Left lung (tissue), 10 donors: ENCODE measurements around the gene ATP1A3. TPM values are rescaled to one million over a fixed set of nuclear protein-coding genes. Genes with fewer than 3 reads are reported as not detected.

ENCODE experiments used
- ATAC-seq: fragments of 200-7000 bp; cut with Tn5 transposase; one replicate; pipeline ENCODE4 v1.9.1; 2020; ENCODE audit warnings: moderate library complexity
- DNase-seq, 4 donors: peaks; one replicate each; pipeline ENCODE4 v3.0.0-alpha.2; 2013 to 2020
- H3K27ac ChIP-seq, 2 donors: fragments of 200-600 bp; sonication (generic) in 1 of 2; one replicate each; pipeline versions ENCODE4 v1.5.0 to v1.8.0; 2020 to 2021
- H3K27me3 ChIP-seq, 2 donors: fragments of 200-600 bp; sonication (generic) in 1 of 2; one replicate each; pipeline versions ENCODE4 v1.5.0 to v1.8.0; 2020 to 2021
- H3K36me3 ChIP-seq, 2 donors: fragments of 200-600 bp; sonication (generic) in 1 of 2; one replicate each; pipeline versions ENCODE4 v1.5.0 to v1.8.0; 2020 to 2021
- H3K4me1 ChIP-seq, 2 donors: fragments of 200-600 bp; one replicate each; pipeline ENCODE4 v1.8.0; 2021
- H3K4me3 ChIP-seq, 2 donors: fragments of 200-600 bp; sonication (generic) in 1 of 2; one replicate each; pipeline versions ENCODE4 v1.5.0 to v1.8.0; 2020 to 2021; ENCODE audit warnings: mild to moderate bottlenecking in 1 of 2
- H3K9me3 ChIP-seq, 2 donors: fragments of 200-600 bp; sonication (generic) in 1 of 2; one replicate each; pipeline versions ENCODE4 v1.5.0 to v1.8.0; 2020 to 2021
- CTCF ChIP-seq, 2 donors: fragments of 200-600 bp; sonication (generic) in 1 of 2; IDR thresholded peaks; one replicate each; pipeline versions ENCODE4 v1.5.0 to v1.8.0; 2021; ENCODE audit warnings: antibody characterized with exemption in 2 of 2
- intact Hi-C, 2 donors: fragments of 100-400 bp; cut with DNase I; formaldehyde crosslinking; loops; one replicate each; pipeline versions ENCODE4 v1.11.2 to v1.14.2; 2022
- polyA plus RNA-seq, 6 donors: library from polyadenylated mRNA; unstranded; fragments of 120-200 nt; gene quantifications; one replicate each; pipeline ENCODE4 v1.2.1, GENCODE V29; 2013; ENCODE audit not compliant: insufficient read length in 6 of 6
- total RNA-seq, 2 donors: library from RNA; stranded (reverse); fragmentation: NEBNext Ultra II Directional; extraction: Animal tissue kit (Norgen Biotek cat#: 25700); gene quantifications; one replicate each; pipeline ENCODE4 v1.2.1, GENCODE V29; 2021
- donor health status: DM: no; HTN: yes; CAD: no.
- donor health status: DM: no; HTN: no; CAD: no.

The ATP1A3 gene
- total and polyA plus RNA-seq, 8 donors = 0.20 to 0.86 (median 0.40) TPM; not detected in 3

GRCh38 chr19:41918653-41919244, 75.3 kb downstream of the ATP1A3 start:
- no peaks in the 10 kb centered on the region for H3K36me3 ChIP-seq
- H3K9me3 ChIP-seq = no peaks in the 10 kb centered on the region
- TF ChIP-seq CTCF (IDR thresholded peaks at IDR 0.05) = no peak
- H3K27me3 ChIP-seq = peaks cover 42 to 98% of the 10 kb centered on the region in 2 donors
- no peak overlapping the region for H3K4me3 ChIP-seq
- no peak for ATAC-seq
- H3K4me1 ChIP-seq = peaks cover 0 to 7% of the 10 kb centered on the region in 2 donors
- DNase-seq = no peak
- no peak overlapping the region for H3K27ac ChIP-seq
- intact Hi-C loops = no loop called here

GRCh38 chr19:41918095-41918494, 75.9 kb downstream of the ATP1A3 start:
- Histone ChIP-seq H3K4me3 (no peak overlapping the region), H3K36me3 (no peaks in the 10 kb centered on the region), H3K27ac (no peak overlapping the region), H3K27me3 (peaks cover 46 to 99% of the 10 kb centered on the region in 2 donors), H3K4me1 (peaks cover 0 to 7% of the 10 kb centered on the region in 2 donors), H3K9me3 (no peaks in the 10 kb centered on the region)
- intact Hi-C loops = no loop called here
- DNase-seq = no peak
- no peak for TF ChIP-seq CTCF (IDR thresholded peaks at IDR 0.05)
- no peak for ATAC-seq

GRCh38 chr19:41917676-41918075, 76.4 kb downstream of the ATP1A3 start:
- Histone ChIP-seq H3K27me3 (peaks cover 45 to 99% of the 10 kb centered on the region in 2 donors), H3K36me3 (no peaks in the 10 kb centered on the region), H3K27ac (no peak overlapping the region), H3K9me3 (no peaks in the 10 kb centered on the region), H3K4me3 (no peak overlapping the region), H3K4me1 (peaks cover 0 to 7% of the 10 kb centered on the region in 2 donors)
- ATAC-seq (no peak), DNase-seq (peak in 1 of 4 donors; percentile 54)
- no peak for TF ChIP-seq CTCF (IDR thresholded peaks at IDR 0.05)
- intact Hi-C loops = no loop called here

Other genes with a start within 250 kb of the ATP1A3 start
- 1,000 to 10,000 TPM in 1 of 2 donors, 100 to 1,000 TPM in 1; 367 to 1,560 TPM for gene CEACAM6, start 238.7 kb downstream of the ATP1A3 start, total RNA-seq
- gene CEACAM6, start 238.7 kb downstream of the ATP1A3 start, polyA plus RNA-seq = 1 to 10 TPM; 2.1 to 3.7 (median 3.3) TPM
- 1 to 10 TPM in 1 of 2 donors, under 1 TPM in 1; 0.87 to 8.6 TPM for gene CEACAM3, start 197.6 kb downstream of the ATP1A3 start, total RNA-seq
- under 1 TPM in 3 of 6 donors, not detected in 3; 0.12 to 0.38 (median 0.34) TPM for gene CEACAM3, start 197.6 kb downstream of the ATP1A3 start, polyA plus RNA-seq
- not detected for gene LYPD4, start 149.5 kb downstream of the ATP1A3 start, total RNA-seq
- not detected for gene LYPD4, start 149.5 kb downstream of the ATP1A3 start, polyA plus RNA-seq
- gene DMRTC2, start 149.2 kb downstream of the ATP1A3 start, total RNA-seq = not detected
- not detected for gene DMRTC2, start 149.2 kb downstream of the ATP1A3 start, polyA plus RNA-seq
- 1,000 to 10,000 TPM; 1,560 to 2,044 TPM for gene RPS19, start 134.0 kb downstream of the ATP1A3 start, total RNA-seq
- 1,000 to 10,000 TPM; 1,694 to 2,456 (median 1,910) TPM for gene RPS19, start 134.0 kb downstream of the ATP1A3 start, polyA plus RNA-seq
- gene CD79A, start 117.0 kb downstream of the ATP1A3 start, total RNA-seq = 1 to 10 TPM in 1 of 2 donors, under 1 TPM in 1; 0.99 to 2.1 TPM
- gene CD79A, start 117.0 kb downstream of the ATP1A3 start, polyA plus RNA-seq = 1 to 10 TPM in 4 of 6 donors, under 1 TPM in 2; 0.51 to 2.3 (median 1.2) TPM
- gene ARHGEF1, start 111.0 kb downstream of the ATP1A3 start, total RNA-seq = 100 to 1,000 TPM; 129 to 202 TPM
- 10 to 100 TPM; 60.8 to 85.7 (median 77.7) TPM for gene ARHGEF1, start 111.0 kb downstream of the ATP1A3 start, polyA plus RNA-seq
- gene ERFL, start 65.8 kb downstream of the ATP1A3 start, total RNA-seq = under 1 TPM; 0.15 to 0.34 TPM
- under 1 TPM in 4 of 6 donors, not detected in 2; 0.08 to 0.38 (median 0.26) TPM for gene ERFL, start 65.8 kb downstream of the ATP1A3 start, polyA plus RNA-seq
- 100 to 1,000 TPM; 175 to 186 TPM for gene RABAC1, start 34.9 kb downstream of the ATP1A3 start, total RNA-seq
- gene RABAC1, start 34.9 kb downstream of the ATP1A3 start, polyA plus RNA-seq = 10 to 100 TPM; 53.1 to 81.9 (median 68.7) TPM
- under 1 TPM; 0.29 to 0.81 TPM for gene GRIK5, start 76.0 kb upstream of the ATP1A3 start, total RNA-seq
- 10 to 100 TPM in 1 of 6 donors, 1 to 10 TPM in 5; 4.6 to 11.6 (median 5.4) TPM for gene GRIK5, start 76.0 kb upstream of the ATP1A3 start, polyA plus RNA-seq
- 10 to 100 TPM in 1 of 2 donors, 1 to 10 TPM in 1; 9.4 to 11.2 TPM for gene ZNF574, start 81.9 kb upstream of the ATP1A3 start, total RNA-seq
- gene ZNF574, start 81.9 kb upstream of the ATP1A3 start, polyA plus RNA-seq = 10 to 100 TPM; 10.6 to 15.4 (median 13.5) TPM
- gene POU2F2, start 138.2 kb upstream of the ATP1A3 start, total RNA-seq = 10 to 100 TPM in 1 of 2 donors, 1 to 10 TPM in 1; 2.0 to 10.0 TPM
- 1 to 10 TPM in 5 of 6 donors, under 1 TPM in 1; 0.87 to 1.7 (median 1.4) TPM for gene POU2F2, start 138.2 kb upstream of the ATP1A3 start, polyA plus RNA-seq
- 10 to 100 TPM; 22.7 to 34.8 TPM for gene DEDD2, start 223.4 kb upstream of the ATP1A3 start, total RNA-seq
- gene DEDD2, start 223.4 kb upstream of the ATP1A3 start, polyA plus RNA-seq = 10 to 100 TPM; 15.7 to 21.4 (median 20.3) TPM
- gene ZNF526, start 226.1 kb upstream of the ATP1A3 start, total RNA-seq = 10 to 100 TPM; 11.5 to 12.7 TPM
- 1 to 10 TPM; 8.1 to 9.8 (median 9.1) TPM for gene ZNF526, start 226.1 kb upstream of the ATP1A3 start, polyA plus RNA-seq
- gene GSK3A, start 248.4 kb upstream of the ATP1A3 start, total RNA-seq = 10 to 100 TPM; 33.4 to 40.3 TPM
- 10 to 100 TPM; 56.5 to 67.4 (median 61.4) TPM for gene GSK3A, start 248.4 kb upstream of the ATP1A3 start, polyA plus RNA-seq